HG03196 (cell line): ENCODE measurements around the gene THRB.

ENCODE experiments used
- ATAC-seq: cut with Tn5 transposase; IDR thresholded peaks from one replicate; pipeline ENCODE4 v1.9.1; 2021; ENCODE audit not compliant: unreplicated experiment

Gene THRB

DNA sequence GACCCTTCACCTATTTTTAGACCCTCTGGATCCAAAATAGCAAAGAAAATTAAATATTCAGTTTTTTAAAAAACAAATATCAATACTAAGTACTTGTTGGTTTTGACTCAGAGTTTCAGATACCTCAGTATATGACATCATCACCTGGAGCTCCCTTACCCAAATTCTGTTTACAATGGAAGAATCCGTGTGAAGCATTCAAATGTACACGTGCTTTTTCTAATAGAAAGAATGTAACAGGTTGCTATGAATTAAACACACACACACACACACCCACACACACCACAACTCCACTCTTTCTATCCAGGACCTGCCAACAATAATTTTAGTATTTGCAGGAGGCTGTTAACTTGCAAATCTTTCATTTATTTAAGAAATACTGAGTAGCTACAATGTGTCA lies 221.8 kb downstream of the THRB start:
- no peak for ATAC-seq

DNA sequence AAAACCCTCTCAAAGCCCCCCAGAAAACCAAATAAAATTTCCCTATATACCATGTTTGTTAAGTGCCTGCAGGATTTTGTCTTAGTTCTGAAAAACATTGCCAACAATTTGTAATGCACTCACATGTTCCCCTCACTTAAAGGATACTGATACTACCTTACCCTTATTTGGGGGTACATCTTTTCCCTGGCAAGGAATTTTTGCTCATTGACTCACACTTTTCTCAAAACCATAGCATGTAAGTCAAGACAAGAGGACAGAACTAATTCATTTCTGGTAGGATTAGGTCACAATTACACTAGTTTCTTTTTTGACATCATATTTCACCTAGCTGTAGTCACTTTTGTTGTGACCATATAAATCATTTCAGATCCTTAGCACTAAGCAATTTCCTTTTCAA lies 222.2 kb downstream of the THRB start:
- no peak for ATAC-seq

DNA sequence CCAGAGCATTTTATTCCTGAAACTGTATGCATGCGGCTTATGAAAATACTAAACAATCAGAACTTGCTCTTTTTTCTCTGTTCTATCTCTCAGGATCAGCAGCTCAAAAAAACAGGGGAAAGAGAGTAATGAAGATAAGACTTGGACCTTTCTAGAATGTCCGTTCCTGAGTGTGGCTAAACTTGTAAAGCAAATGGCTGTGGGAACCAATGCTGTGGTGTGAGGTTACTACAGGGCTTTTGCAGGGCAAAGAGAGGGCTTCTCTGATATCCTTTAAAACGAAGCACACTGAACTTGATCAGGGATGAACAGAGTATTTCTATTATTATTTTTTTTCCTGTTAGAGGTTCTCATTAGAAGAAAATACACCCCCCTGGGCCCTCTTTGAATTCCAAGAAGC lies 223.4 kb downstream of the THRB start:
- ATAC-seq = no peak

DNA sequence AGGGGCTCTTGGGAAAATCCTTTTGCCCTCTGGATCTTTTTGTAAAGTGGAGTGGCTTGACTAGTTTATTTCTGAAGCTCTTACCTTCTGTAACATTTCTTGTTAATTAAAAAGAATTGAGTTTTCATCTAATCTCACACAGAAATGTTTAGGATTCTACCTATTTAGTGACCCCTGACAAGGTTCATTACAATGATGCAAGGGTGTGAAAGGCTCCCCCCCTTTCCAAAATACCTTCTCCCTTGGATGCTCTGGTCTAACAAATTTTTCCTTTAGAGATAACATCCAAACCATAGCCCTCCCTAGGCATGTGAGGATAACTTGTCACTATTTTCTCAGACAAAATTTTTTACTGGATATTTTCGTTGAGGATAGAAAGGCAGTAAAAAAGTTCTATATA lies 223.9 kb downstream of the THRB start:
- no peak for ATAC-seq

DNA sequence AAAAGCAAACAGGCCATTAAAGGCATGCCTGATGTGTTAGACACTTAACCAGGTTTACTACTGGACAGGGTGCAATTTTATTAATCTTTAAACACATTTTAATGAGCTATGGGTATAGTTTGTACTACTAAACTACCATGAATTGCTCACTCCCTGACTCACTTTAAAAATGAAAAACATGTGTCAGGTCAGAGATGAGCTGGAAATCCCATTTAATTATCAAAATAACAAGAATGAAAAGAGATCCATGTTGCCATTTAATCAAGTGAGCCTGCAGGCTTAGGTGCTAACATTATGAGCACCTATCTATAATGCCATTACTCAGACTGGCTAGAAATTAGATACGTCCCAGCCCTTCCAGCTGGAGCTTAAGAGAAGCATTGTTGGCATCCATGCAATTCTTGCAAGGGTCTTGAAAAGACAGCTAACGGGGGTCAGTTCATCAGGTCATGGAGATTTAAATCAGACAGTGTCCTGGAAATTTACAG lies 224.4 kb downstream of the THRB start:
- no peak for ATAC-seq

DNA sequence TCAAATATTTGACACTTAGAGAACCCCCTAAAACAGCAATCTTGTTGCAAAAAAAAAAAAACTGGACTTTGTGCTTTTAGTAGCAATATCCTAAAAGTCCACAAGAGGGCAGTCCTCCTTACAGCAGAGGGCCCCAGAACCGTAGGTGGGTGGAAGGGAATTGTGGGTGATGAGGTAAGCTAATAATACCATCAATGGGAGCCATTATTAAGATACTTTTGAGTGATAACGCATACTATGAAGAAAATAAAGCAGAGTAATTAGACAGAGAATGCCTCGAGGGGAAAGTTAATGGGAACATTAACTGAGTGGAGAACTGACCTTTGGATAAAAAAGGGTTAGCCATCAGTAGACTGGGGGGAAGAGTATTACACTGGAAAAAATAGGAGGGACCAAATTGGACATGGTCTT lies 229.9 kb downstream of the THRB start:
- ATAC-seq = peak; percentile 59

DNA sequence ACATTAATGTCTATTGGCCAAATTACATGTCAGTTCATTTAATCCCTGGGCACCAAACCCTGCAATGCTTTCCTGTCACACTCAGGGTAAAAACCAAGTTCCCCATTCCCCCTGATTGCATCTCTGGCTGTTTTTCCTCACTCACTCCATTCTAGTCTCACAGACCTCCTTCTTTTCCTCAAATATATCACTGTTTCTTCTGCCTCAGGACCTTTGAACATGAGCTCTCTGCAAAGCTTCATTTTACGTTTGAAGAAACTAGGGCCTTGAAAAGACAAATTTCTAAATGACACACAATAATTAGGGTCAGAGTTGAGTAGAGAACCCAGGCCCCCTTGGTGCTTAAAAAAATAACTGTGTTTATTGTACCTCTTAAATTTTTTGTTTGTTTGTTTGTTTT lies 230.6 kb downstream of the THRB start:
- no peak for ATAC-seq

DNA sequence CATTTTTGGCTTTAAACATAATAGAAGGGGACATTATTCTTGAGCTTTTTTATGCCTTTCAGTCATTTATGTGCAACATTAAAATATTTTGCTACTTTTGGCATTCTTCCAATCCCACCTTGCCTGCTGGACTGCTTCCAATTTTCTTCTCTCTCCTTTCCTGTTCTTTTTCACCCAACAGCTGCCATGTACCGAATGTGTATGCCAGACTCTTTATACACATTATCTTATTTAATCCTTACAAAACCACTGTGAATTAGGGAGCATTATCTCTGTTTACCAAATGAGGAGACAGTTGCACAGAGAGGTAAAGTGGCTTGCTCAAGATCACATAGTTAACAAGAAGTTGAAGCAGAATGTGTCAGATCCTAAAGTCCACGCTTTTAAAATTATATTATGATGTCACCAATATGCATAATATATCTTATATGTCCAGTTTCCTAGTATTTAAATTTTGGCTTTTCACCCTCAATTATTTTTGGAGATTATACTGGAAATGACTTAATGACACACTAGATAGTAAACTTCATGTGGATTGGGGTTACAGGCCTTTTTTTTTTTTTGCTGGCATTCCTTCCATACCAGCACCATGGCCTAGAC lies 231.5 kb downstream of the THRB start:
- no peak for ATAC-seq

DNA sequence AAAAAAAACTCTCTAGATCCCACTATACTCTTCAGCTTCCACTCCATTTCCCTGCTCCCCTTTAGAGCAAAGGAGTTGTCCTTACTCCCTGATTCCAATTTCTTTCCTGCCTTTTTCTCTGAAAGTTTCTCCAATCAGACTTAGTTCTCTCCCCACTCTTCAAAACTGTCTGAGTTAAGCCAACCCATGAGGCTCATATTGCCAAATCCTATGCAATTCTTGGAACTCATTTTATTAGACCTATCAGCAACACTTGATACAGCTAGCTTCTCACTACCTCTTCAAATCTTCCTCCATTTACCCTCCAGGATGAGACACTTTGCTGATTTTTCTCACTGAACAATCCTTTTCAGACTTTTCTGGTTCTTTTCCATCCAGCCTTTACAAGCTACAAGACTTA lies 233.1 kb downstream of the THRB start:
- ATAC-seq = no peak

DNA sequence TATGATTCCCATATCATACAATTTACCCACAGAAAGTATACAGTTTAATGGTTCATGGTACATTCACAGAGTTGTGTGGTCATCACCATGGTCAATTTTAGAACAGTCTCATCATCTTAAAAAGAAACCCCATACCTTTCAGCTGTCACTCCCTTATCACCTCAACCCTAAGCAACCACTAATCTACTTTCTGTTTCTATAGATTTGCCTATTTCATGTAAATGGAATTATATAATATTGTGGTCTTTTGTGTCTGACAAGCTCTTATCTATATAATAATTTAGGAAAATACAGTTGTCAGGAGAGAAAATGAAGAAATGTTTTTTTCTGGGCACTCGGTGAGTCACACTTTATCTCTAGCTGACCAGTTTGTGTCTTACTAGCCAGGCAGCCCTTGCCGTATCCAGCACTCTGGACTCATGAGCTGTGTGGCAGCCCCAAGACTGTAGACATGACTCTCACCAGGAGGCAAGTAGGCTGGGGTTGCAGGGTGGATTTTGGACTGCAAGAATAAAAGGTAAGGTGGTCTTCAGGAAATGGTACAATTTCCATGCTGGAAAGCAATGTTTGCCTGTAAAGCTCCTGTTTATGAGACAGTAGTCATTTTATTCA lies 234.6 kb downstream of the THRB start:
- ATAC-seq = no peak

DNA sequence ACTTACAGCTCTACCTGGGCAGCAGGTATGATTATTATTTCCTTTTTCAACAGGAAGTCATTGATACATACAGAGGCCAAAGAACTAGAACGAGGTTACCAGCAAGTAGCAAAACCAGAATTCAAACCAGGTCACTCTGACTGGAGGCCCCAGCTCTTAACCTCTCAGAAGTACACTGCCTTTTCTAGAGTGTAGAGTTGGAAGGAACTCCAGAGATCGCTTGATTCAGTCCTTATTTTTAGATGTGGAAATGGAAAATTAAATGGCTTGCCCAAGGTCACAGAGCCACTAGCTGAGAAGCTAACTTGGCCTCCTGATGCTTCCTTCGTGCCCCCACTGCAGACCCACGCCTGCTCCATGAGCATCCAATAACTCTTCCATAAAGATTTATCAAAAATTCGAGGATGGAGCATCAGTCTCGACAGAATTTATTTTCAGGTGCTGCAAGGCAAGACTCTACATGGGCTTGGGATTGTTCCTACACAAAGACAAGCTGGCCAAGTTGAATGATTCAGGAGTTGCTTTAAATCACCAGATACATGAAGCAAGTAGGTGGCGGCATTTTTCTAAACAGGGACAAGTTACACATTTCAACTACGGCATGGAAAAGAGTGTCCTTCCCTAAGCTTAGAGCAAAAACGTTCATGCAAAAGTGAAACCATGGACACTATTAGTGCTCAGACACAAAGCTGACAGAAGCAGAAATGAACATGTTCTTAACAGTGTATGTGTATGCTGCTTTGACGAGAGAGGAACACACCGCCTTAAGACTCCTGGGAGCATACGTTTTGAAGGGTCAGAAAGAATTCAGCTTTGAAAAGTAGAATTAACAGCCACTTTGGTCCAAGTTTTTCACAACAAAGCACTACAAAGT lies 235.7 kb downstream of the THRB start:
- no peak for ATAC-seq

DNA sequence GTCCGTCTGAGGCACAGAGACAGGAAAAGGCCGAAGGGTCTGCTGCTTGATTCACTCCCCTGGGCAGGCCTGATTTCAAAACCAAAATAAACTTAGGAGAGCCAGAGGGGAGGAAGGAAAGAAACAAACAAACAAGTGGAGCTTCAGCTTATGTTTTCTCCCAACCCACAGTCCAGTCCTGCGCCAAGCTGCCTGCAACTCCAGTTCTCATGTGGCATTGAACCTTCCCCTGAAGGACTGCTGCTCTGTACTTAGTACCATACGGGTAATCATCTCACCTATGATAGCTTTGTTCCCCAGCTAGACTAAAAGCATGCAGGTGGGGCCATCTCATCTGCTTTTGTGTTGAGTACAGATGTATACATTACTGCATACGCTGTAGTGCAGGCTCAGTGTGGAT lies 236.4 kb downstream of the THRB start:
- ATAC-seq = no peak

DNA sequence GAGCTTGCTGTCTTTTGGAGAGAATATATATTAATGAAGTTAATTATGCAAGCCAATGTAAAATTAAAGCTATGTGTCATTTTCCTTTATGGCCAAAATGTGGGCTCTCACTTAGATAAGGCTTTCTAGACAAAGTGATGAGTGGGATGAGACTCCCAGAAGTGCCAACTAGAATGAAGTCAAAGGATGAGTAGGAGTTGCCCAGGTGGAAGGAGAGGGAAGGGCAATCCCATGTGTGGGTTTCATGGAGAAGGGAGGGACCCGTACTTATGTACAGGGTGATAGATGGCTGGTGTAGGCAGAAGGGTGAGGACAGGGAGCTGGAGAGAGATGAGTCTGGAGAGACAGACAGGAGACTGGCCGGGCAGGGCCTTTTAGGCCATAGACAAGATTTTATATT lies 239.2 kb downstream of the THRB start:
- ATAC-seq = no peak

DNA sequence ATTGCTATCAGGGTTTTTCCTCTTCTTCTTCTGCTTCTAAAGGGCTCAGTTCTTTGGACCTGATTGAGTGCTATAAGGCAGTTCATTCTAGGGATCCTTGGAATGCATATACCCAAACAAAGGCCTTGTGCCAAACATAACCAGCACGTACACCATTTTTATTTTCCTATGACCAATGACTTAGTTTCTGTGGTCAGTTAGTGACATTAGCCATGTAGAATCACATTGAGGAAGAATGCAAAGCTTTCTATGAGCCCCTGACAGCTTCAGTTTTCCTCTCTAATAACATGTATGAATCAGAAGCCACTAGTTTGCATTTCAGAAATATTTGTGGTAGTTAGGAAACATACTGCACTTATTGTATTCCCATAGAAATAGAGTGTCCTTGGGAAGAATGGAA lies 240.0 kb downstream of the THRB start:
- no peak for ATAC-seq

DNA sequence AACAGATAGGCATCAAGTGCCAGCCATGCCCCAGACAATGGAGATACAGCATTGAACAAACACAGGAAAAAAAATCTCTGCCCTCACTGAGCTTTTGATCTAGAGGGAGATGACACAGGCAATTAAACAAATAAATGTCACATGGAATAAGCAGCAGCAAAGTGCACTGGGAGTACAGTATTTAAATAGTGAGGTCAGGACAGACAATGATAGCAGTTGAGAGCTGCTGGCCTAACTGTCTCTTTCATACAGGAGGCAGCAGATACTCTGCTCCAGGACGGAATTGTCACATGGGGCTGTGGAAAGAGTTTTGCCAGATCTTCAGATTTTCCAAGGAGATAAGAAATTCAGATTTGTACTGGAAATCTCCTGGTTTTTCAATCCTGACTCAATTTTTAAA lies 241.3 kb downstream of the THRB start:
- no peak for ATAC-seq

DNA sequence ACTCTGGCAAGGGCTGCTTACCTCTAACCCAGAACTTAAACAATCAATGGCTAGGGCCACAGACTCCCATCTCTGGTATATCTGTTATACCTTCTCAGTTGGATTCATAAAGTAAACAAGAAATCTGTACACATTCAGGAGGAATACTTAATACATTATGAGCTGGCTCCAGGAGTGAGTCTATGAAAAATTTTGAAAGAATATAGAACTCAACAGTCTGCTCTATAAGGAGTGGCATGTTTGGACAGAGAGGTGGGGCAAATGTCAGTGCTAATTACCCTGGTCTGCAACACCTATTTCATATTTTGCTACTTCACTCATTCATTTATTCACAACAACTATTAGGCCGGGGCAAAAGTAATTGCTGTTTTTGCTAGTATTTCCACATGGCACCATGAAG lies 245.1 kb downstream of the THRB start:
- ATAC-seq = no peak

DNA sequence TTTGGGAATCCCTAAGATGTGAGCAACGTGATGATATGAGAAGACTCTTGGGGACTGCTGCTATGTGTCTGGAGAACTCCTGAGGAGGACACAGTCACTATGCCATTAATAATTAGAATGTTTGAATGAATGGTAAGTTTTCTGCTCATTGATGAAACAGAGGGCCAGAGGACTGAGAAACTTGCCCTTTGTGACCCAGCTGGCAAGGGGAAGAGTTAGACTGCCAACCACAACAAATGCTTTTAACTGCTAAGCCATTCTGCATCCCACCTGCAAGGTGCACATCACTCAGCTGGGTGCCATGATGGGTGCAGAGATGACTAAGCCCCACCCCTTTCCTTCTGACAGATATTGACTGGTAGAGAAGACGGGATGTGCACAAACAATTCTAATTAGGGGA lies 249.6 kb downstream of the THRB start:
- ATAC-seq = no peak

DNA sequence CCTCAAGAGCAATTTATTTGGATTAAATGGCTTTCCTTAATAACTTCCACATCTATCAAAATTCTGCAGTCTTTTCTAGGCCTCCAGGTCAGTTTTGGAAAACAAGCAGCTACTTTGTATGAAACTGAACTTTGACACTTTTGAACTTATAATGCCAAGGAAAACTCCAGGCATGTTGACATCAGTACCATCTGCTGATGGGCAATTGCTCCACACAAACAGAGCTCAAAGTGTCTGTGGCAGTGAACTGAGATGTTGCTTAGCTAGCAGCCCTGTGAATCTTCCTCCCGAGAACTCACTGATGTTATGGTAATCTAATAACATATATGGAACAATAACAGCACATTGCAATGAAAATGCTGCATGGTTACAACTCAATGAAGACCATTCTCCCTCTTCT lies 250.2 kb downstream of the THRB start:
- no peak for ATAC-seq

DNA sequence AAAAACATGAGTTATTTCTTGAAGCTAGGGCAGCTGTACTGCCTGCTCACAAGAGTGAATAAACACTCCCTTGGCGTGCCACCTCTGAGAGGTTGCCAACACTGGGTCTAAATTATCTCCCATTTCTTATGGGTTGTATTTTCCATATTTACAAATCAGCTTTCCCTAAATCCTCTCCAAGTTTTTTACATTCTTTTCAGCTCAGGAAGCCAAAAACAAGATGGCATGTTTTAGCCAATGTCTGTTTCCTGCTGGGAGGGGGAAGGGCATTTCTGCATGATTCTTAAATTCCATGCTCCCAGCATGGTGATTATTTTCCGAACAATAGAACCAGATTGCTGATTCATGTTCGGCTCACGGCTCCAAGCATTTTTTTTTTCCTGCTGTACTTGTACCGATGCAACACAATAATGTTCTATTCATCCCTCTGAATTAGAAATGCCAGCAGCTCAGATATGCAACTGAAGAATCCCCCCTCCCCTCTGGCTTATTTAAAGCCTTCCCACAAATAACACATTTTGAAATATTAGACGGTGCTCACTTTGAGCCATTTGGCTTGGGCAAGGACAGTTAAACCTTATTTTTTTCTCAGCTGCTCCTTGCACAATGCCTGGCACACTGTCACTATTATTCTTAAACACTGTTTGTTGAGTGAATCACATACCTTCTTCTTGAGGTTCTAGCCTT lies 252.5 kb downstream of the THRB start:
- ATAC-seq = no peak

DNA sequence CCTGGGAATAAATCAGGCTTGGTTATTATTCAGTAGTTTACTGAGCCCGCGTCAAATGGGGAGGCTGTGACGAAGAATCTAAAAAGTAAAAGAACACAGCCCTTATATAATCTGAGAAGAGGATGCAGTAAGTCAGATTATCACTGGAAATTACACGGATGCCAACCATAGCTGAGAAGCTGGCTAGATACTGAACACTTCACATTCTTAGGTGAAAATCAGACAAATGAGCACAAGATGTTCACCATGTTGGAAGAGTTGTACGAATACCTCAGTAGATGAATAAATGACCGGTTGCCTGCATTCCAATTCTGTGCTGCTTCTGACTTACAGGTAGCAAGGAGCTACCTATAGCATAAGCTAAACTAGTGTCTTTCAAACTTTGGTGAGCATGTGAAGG lies 254.3 kb downstream of the THRB start:
- no peak for ATAC-seq

DNA sequence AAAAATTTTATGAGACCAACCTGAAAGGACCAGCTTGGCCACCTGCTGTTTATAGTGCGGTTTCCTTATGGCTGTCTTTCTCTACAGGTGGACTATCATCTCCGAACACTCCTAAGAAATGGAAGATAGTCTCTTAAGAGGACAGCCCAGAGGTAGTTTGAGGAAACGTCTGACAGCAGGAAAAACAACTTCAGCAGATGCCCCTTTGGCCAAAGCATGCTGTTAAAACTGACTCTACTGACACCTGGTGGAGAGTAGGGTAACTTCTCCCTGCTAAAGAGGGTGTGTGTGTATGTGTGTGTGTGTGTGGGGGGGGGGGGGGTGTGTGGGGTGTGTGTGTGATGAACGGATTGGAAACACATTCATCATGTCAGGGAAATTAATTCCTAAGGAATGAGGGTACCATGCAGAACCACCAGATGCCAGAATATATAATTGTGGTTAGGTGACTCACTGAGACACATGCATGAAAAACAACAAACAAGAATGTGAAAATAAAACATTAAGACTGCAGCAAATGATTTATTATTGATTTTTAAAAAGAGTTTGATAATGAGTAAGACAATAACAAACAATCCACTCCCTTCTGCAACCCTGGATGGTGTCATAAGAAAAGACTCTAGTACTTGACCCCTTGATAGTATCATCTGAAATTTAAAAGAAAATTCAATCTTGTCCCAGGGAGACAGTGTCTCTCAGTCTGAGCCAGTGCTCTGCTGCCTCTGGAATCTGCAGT lies 256.5 kb downstream of the THRB start:
- peak; percentile 89 for ATAC-seq
